K562 (cell line): Measurements from ENCODE around the gene OLFML3. TPM values are rescaled to one million over a fixed set of nuclear protein-coding genes. Genes with fewer than 3 reads are reported as not detected.

ENCODE experiments used
- BHLHE40 ChIP-seq: IDR thresholded peaks from 2 replicates; pipeline ENCODE4 v1.6.1; 2011; ENCODE audit warnings: low read length, improper control_type of control experiment
- CBX1 ChIP-seq: sonication (generic); IDR thresholded peaks from 2 replicates; pipeline ENCODE4 v1.6.1; 2016; ENCODE audit warnings: antibody characterized with exemption, low read depth, mild to moderate bottlenecking
- CEBPB ChIP-seq: fragments of 450-650 bp; IDR thresholded peaks from 2 replicates; pipeline ENCODE4 v1.6.1; 2016; ENCODE audit warnings: missing genetic modification characterization, missing compliant biosample characterization
- CEBPG ChIP-seq, 3 experiments: fragments of 200-800 bp in 1 of 3; sonication (Bioruptor generic) in 1 of 3; sonication (generic) in 1 of 3; formaldehyde crosslinking in 1 of 3; IDR thresholded peaks in 2 of 3; conservative IDR thresholded peaks in 1 of 3; 2 replicates each; pipeline versions ENCODE4 v1.6.1 to v1.8.0; 2016 to 2022; ENCODE audit warnings: missing compliant biosample characterization in 2 of 3, missing genetic modification characterization in 2 of 3, mild to moderate bottlenecking in 1 of 3, missing genetic modification reagents in 1 of 3
- CREB1 ChIP-seq, 2 experiments: sonication (generic) in 1 of 2; formaldehyde crosslinking in 1 of 2; IDR thresholded peaks; 2 replicates each; pipeline versions ENCODE4 v1.6.1 to v1.8.0; 2012 to 2022; ENCODE audit warnings: inconsistent platforms in 1 of 2, mild to moderate bottlenecking in 1 of 2, missing genetic modification reagents in 1 of 2, moderate library complexity in 1 of 2
- FOXK2 ChIP-seq, 2 experiments: fragments of 450-650 bp; IDR thresholded peaks in 1 of 2; conservative IDR thresholded peaks in 1 of 2; 2 replicates each; pipeline ENCODE4 v1.6.1; 2016; ENCODE audit warnings: low read depth in 2 of 2, mild to moderate bottlenecking in 1 of 2
- JUND ChIP-seq, 2 experiments: IDR thresholded peaks; 2 replicates in 1 of 2; 3 replicates in 1 of 2; pipeline ENCODE4 v1.6.1; 2011; ENCODE audit warnings: borderline replicate concordance in 2 of 2, low read depth in 2 of 2, low read length in 2 of 2, improper control_type of control experiment in 1 of 2, missing biosample characterization in 1 of 2, missing genetic modification characterization in 1 of 2, missing genetic modification reagents in 1 of 2
- LCOR ChIP-seq: sonication (generic); formaldehyde crosslinking; IDR thresholded peaks from 2 replicates; pipeline ENCODE4 v1.8.0; 2022; ENCODE audit warnings: mild to moderate bottlenecking, missing genetic modification reagents
- SPI1 ChIP-seq: IDR thresholded peaks from 2 replicates; pipeline ENCODE4 v1.6.1; 2011; ENCODE audit warnings: low read depth, low read length, control low read depth, borderline replicate concordance
- ZBTB7A ChIP-seq: IDR thresholded peaks from 2 replicates; pipeline ENCODE4 v1.6.1; 2011; ENCODE audit warnings: low read depth, mild to moderate bottlenecking, low read length, moderate library complexity, borderline replicate concordance; ENCODE audit not compliant: control insufficient read depth
- ZNF318 ChIP-seq, 2 experiments: fragments of 450-650 bp; IDR thresholded peaks; 2 replicates each; pipeline ENCODE4 v1.6.1; 2016; ENCODE audit warnings: mild to moderate bottlenecking in 2 of 2, borderline replicate concordance in 1 of 2, low read depth in 1 of 2, moderate library complexity in 1 of 2
- polyA plus RNA-seq, 8 experiments: library from polyadenylated mRNA; depleted of rRNA in 4 of 8; stranded (reverse) in 5 of 8; unstranded in 3 of 8; fragments of >200 nt; fragmentation: Nextera tagmentation in 2 of 8; fragmentation: Illumina TruSeq in 1 of 8; extraction: Ambion mirVana in 2 of 8; extraction: Trizol in 1 of 8; gene quantifications; 2 replicates each; pipeline versions ENCODE4 v1.2.1 to v1.2.3, GENCODE V29; 2011 to 2014; ENCODE audit warnings: inconsistent platforms in 1 of 8, missing spikeins in 1 of 8
- total RNA-seq, 7 experiments: library from RNA; depleted of rRNA in 6 of 7; stranded (reverse); fragments of >200 nt in 6 of 7; fragmentation: Illumina TruSeq in 2 of 7; extraction: Trizol in 2 of 7; gene quantifications; 2 replicates each; pipeline versions ENCODE4 v1.2.1 to v1.2.3, GENCODE V29; 2011 to 2021; ENCODE audit warnings: low replicate concordance in 1 of 7
- TF ChIP-seq, protein P1 (sequence below): sonication (generic); formaldehyde crosslinking; IDR thresholded peaks from 2 replicates; pipeline ENCODE4 v1.8.0; 2022; ENCODE audit warnings: missing genetic modification reagents, mild to moderate bottlenecking, moderate library complexity, borderline replicate concordance

The OLFML3 gene
- total and polyA plus RNA-seq, 9 of the 15 experiments (the other 6 are each of a cell fraction or from before 2014, with no cell fraction given): 0.07 to 0.13 (median 0.07) TPM; not detected in 6

GRCh38 chr1:113930499-113931161, 48.6 kb upstream of the OLFML3 start (continued):
- TF ChIP-seq ZNF318 (IDR thresholded peaks at IDR 0.05; ENCODE audit: borderline replicate concordance in 1 of 2, low read depth in 1 of 2) (no peak), JUND (IDR thresholded peaks at IDR 0.05; ENCODE audit: borderline replicate concordance, low read depth, low read length) (no peak), JUND (tag; IDR thresholded peaks at IDR 0.05; ENCODE audit: borderline replicate concordance, low read depth, low read length) (0 out of 3 replicates have a peak, but pooled peaks have one; percentile 3), CBX1 (no peak), ZBTB7A (peak; percentile 44; the same call in 1 of the 2 replicates), FOXK2 (conservative IDR thresholded peaks at IDR 0.05 in 1 of 2, IDR thresholded peaks at IDR 0.05 in 1 of 2; ENCODE audit: low read depth in 2 of 2) (peak; percentile 75 to 90), CREB1 (IDR thresholded peaks at IDR 0.05) (no peak), CREB1 (CRISPR knock-in tag; IDR thresholded peaks at IDR 0.05) (0 out of 2 replicates have a peak, but pooled peaks have one; percentile 9), SPI1 (no peak), LCOR (peak; percentile 18; the same call in 1 of the 2 replicates), BHLHE40 (0 out of 2 replicates have a peak, but pooled peaks have one; percentile 2), CEBPB (tag) (peak; percentile 63; the same call in 1 of the 2 replicates), CEBPG (CRISPR knock-in tag; IDR thresholded peaks at IDR 0.05) (0 out of 2 replicates have a peak, but pooled peaks have one; percentile 30), CEBPG (tag; conservative IDR thresholded peaks at IDR 0.05 in 1 of 2, IDR thresholded peaks at IDR 0.05 in 1 of 2) (peak; percentile 59 to 77)
- TF ChIP-seq, protein P1, sequence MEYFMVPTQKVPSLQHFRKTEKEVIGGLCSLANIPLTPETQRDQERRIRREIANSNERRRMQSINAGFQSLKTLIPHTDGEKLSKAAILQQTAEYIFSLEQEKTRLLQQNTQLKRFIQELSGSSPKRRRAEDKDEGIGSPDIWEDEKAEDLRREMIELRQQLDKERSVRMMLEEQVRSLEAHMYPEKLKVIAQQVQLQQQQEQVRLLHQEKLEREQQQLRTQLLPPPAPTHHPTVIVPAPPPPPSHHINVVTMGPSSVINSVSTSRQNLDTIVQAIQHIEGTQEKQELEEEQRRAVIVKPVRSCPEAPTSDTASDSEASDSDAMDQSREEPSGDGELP (CRISPR knock-in tag): 0 out of 2 replicates have a peak, but pooled peaks have one; percentile 3
